GM19023 (cell line): ENCODE data around the gene CASKIN2.

Experiments
- ATAC-seq: cut with Tn5 transposase; IDR thresholded peaks from one replicate; pipeline ENCODE4 v1.9.1; 2021; ENCODE audit warnings: mild to moderate bottlenecking, moderate library complexity; ENCODE audit not compliant: unreplicated experiment

CASKIN2 gene

DNA sequence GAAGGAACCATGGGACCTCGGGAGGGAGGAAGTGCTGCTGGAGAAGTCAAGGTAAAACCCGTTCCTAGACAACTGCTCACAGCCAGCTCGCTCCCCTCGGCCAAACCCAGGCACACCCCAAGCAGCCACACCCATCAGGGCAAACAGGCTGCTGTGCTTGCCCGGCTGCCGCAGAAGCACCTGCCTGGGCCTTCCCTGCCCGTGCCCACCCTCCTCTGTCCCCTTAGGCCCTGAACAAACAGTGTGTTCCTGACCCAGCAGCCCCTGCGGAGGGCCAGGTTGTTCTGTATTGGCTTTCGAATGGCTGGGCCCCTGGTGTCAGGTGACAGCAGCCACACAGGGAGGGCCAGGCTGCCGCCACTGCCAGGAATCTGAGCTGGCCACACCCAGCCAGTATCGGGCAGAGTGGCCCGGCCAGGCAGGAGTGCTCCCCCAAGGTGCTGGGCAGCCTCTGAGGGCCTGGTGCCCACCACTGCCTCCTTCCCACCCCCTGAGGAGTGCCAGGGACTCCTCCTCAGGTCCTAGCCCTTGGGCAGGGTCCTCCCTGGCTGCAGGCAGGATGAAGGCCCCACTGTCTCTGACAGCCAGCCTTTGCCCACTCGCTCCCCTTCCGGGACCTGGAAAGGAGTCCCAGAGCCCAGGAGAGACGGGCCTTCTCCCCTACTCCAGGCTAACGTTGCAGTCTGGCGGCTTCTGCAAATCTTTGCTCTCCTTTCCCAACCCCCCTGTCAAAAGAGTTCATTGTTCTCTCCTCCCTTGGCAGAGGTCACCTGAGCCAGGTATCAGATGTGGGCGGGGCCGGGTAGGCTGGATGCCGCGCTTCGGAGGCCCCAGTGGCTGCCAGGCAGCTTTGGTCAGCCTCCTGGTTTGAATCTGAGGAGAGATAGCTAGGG, 34.2 kb upstream of the CASKIN2 start:
- no peak for ATAC-seq

DNA sequence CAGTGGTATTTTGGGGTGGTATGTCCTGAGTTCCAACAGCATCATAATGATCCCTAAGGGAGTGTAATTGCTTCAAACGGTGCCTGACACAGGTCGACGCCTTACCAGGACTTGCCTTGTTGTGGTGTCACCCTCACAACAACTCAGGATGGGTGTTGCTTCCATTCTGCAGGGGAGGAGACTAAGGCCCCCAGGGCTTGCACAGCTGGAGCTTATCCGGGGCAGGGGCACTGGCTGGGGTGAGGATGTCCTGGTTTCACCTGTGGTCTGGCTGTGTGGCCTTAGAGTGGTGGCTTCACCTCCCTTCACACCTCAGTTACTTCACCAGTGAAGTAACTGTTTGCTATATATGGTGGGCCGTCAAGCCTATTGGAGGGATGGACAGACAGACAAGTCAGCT, 33.5 kb upstream of the CASKIN2 start:
- ATAC-seq = no peak

- ATAC-seq = no peak
Observed at GRCh38 chr17:75547091-75547490, 31.8 kb upstream of the CASKIN2 start.

DNA sequence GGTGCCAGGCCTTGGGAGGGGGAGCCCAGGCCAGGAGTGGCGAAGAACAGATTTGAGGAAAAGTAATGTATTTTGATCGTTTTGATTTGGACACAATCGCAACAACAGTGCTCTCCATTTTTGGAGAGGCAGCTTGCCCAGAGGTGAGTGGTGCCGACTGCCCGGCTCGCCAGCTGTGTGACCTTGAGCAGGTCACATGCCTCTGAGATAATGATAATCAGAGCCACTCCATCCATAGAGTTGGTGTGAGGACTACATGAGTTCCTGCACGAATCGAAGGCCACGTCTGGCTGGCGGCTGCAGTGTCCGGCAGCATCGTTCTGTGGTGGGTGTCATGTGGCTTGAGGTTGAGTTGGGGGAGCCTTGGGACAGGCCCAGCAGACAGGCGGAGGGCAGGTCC, 30.8 kb upstream of the CASKIN2 start:
- ATAC-seq = no peak

GRCh38 chr17:75544250-75544649, 28.9 kb upstream of the CASKIN2 start:
- ATAC-seq = no peak

- ATAC-seq = no peak
Observed at GRCh38 chr17:75542728-75543336, 27.5 kb upstream of the CASKIN2 start.

DNA sequence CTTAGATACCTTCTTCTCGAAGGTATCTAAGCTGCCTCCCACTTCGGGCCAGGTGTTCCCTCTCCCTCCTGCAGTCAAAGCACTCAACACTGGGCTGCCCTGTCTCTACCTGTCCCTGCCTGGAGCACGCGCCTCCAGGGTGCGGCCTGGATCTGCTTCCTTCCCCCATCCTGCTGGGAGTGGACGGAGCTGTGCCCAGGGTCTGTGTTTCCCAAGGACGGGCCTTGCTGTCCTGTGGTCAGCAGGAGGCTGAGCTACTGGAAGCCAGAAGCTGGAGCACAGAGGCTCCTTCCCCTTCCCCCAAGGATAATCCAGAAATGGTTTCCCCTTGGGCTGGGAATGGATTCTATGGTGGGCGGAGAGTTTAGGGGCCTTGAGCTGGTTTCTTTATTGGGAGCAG, 26.9 kb upstream of the CASKIN2 start:
- ATAC-seq = no peak

DNA sequence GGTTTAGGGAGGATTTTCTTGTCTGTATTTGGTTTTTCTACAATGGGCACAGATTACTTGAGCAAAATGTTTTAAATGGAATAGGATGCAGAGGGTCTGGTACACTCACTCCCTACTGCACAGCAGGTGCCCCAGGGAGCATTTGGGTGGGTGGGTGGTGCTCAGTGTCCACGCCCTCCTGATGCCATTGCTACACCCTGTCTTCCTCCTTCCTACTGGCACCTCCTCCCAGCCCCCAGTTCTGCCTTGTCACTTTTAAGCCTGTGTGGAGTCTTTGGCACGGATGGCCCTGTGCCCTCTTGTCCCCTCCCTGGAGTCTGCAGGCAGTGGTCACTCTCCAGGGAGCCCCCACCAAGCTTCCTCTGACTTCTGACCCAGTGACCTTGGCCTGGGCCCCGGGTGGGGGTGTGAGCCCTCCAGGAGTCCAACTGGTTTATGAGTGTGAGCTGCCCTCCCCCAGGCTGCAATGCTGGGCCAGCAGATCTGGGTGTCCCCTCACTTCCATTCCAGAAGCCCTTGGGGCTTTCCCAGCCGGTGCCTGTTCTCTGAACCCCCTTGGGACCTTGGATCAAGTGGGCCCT, 25.7 kb upstream of the CASKIN2 start:
- ATAC-seq = no peak

DNA sequence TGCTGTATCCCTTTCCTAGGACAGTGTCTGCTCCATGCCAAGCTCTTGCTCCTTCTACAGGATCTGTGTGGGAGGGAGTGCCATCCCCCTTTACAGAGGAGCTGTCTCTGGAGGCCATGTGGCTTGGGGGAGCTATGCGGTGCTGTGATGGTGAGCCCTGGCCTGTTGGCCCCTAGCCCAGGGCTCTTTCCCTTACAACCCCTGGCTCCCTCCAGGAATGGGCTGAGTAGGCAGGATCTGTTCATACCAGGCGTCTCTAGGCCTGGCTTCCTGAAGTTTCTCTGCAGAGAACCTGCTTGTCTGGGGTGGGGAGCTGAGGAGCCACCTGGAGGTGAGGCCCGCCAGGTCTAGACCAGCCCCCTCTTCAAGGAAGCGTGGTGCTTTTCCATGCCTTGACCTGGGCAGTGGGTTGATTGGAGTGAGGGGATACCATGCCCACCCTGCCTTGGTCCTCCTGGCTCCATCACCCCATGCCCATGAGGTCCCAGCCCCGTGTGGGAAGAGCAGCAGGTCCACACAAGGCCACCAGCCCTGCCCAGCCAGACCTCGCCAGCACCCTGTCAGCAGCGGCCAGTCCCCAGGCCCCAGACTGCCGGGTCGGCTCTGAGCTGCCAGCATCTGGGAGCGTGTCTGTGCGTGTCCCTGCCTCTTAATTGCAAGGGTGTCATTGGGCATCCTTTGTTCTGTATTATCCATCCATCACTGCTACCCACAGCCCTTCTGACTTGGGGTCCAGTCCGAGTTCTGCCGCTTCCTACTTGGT, 24.8 kb upstream of the CASKIN2 start:
- ATAC-seq = no peak

DNA sequence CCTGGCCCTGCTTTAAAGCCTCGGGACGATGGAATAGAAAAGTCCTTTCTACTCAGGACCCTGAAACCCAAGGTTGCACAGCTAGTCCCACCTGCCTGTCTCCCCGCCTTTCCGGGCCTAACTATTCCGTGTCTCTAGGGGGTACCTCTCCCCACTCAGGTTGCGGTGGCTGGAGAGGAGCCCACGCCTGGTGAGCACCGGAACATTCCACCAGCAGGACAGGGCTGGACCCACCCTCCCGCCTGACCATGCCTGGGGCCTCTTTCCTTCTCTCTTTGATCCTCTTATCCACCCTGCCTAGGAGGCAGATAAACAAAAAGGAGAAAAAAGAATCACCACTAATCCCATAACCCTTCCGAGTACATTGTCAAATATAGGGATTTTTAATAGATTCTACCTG, 21.0 kb upstream of the CASKIN2 start:
- no peak for ATAC-seq

- no peak for ATAC-seq
Observed at GRCh38 chr17:75535871-75536270, 20.5 kb upstream of the CASKIN2 start.

- ATAC-seq = no peak
Observed at GRCh38 chr17:75535119-75535537, 19.8 kb upstream of the CASKIN2 start.

DNA sequence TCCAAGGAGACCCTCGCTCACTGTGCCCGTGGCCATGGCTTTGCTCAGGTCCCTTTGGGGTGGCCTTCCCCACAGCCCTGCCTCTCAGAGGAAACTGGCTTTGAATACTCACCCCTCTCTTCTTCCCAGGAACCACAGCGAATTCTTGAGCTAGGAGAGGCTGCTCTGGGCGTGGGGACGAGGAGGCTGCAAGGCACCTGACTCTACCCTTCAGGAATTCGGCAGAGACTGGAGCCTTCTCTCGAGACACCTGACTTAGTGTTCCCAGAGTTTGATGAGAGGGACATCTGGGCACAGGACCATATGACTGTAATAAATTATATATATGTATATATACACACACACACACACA, 16.4 kb upstream of the CASKIN2 start:
- no peak for ATAC-seq

DNA sequence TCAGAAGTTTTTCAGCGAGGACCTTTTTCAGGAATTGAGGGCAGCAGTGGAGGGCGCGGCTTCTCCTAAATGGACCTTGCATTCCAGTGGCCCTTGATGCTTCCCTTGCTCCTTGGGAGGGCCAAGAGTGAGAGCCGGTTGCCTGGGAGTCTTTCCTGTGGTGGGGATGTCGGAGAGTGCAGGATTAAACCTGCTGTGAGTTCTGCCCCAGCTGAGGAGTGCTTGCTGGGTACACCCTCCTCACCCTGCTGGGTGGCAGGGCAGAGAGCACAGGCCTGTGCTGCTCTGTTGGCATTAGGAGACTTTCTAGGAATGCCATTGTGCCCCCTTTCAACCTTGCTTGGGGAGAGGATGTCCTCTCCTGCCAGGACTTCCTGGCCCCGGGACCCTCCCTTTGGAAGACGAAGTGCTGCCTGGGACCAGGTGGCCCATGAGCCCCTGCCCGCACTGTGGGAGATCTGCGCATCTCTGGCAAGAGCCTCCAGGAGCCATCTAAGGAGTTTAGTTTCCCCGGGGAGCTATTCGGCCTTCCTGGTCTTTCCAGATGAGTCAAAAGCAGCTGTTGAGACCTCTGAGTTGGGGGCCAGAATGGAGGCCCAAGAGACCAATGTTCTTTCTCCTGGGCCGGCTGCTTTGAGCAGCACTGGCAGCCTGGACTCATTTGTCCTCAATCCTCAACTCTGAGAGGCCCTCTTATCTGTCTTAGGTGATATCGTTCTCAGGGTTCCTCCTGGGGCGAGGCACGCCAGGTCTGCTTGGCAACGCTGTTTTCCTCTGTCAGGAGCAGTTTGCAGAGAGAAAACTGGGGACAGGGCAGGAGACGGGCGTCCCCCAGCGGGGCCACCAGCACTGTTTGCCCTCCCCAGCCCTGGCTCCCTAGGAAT, 15.7 kb upstream of the CASKIN2 start:
- no peak for ATAC-seq

- ATAC-seq = no peak
Observed at GRCh38 chr17:75526555-75527270, 11.4 kb upstream of the CASKIN2 start.

- ATAC-seq = no peak
Observed at GRCh38 chr17:75525806-75526554, 10.6 kb upstream of the CASKIN2 start.

- peak; percentile 86 for ATAC-seq
Observed at GRCh38 chr17:75524970-75525805, 9.9 kb upstream of the CASKIN2 start, which contains the start of gene LLGL2. LLGL2 (plus strand) TSS chr17:75525697; CDS start chr17:75543427, 17,730 bp downstream.
